GM19468 (cell line): ENCODE data around the gene MYCBP2.
A peak's percentile ranks its signal among the peaks of the same experiment; 100 is the strongest.
"Not testable (repeated sequence)": the region's sequence is repeated elsewhere in the genome, so short reads cannot be mapped to it uniquely, and the experiment has no call there.

Experiments used
- ATAC-seq: cut with Tn5 transposase; IDR thresholded peaks from one replicate; pipeline ENCODE4 v1.9.1; 2021; ENCODE audit warnings: mild to moderate bottlenecking, moderate library complexity, moderate number of reproducible peaks; ENCODE audit not compliant: unreplicated experiment; ENCODE audit errors: extremely low read depth

Gene MYCBP2, protein sequence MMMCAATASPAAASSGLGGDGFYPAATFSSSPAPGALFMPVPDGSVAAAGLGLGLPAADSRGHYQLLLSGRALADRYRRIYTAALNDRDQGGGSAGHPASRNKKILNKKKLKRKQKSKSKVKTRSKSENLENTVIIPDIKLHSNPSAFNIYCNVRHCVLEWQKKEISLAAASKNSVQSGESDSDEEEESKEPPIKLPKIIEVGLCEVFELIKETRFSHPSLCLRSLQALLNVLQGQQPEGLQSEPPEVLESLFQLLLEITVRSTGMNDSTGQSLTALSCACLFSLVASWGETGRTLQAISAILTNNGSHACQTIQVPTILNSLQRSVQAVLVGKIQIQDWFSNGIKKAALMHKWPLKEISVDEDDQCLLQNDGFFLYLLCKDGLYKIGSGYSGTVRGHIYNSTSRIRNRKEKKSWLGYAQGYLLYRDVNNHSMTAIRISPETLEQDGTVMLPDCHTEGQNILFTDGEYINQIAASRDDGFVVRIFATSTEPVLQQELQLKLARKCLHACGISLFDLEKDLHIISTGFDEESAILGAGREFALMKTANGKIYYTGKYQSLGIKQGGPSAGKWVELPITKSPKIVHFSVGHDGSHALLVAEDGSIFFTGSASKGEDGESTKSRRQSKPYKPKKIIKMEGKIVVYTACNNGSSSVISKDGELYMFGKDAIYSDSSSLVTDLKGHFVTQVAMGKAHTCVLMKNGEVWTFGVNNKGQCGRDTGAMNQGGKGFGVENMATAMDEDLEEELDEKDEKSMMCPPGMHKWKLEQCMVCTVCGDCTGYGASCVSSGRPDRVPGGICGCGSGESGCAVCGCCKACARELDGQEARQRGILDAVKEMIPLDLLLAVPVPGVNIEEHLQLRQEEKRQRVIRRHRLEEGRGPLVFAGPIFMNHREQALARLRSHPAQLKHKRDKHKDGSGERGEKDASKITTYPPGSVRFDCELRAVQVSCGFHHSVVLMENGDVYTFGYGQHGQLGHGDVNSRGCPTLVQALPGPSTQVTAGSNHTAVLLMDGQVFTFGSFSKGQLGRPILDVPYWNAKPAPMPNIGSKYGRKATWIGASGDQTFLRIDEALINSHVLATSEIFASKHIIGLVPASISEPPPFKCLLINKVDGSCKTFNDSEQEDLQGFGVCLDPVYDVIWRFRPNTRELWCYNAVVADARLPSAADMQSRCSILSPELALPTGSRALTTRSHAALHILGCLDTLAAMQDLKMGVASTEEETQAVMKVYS (N-terminal part only)

DNA sequence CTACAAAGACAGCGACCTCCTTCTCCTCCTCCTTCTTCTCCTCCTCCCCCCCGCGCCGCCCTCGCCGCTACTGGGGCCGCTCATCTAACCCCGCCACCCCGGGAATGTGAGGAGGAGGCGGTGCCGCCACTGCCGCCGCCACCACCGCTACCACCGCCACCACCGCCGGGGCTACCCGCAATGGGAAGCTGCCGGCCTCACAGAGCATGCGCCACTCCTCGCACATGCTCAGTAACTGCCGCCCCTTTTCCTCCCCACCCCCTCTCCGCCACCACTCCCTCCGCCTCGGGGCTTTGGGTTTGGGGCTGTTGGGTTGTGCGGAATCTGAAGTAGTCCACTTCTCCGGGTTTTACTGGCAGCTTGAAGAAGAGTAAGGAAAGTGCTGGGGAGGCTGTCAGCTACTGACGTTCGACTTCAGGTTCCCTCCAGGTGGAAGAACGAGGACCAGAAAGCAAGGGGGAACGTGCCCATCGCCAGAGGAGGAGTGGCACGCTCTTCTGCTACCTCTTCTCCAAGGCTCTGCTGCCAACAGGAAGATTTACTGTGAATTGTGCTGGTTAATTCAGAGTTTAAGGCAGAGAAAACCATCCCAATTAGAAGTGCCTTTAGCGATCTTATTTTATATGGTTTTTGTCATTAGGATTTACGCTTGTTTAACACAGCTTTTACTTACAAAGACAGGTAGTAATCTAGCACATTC lies at the start of gene MYCBP2:
Gene MYCBP2, minus strand, starts transcription at position 190 of the 700 bp plus-strand sequence. CDS start 319 bp downstream, outside the sequence.
- peak; percentile 50 for ATAC-seq

GRCh38 chr13:77375560-77376108 lies 48.7 kb upstream of the MYCBP2 start:
- no peak for ATAC-seq

DNA sequence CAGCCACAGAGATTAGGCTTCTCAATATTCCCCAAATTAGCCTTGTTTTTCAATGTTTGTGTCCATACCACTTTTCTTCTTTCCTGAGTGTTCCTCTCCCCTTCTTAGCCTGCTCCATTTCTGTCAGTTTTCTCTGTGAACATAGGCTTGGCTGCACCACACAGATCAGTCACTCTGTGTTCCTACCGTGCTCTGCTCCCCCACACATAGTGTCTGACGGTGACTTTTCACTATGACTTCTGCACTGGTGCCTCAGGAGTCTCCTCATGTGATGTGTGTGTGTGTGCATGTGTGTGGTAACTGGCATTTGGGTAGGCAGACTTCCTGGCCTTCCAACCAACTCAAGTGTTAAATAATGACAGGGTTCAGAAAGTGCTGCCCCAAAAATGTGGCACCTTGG lies 47.9 kb upstream of the MYCBP2 start:
- ATAC-seq, result no peak

- ATAC-seq, result no peak
These were observed 47.4 kb upstream of the MYCBP2 start for GRCh38 chr13:77374339-77374738.

- ATAC-seq, result no peak
These were observed 46.6 kb upstream of the MYCBP2 start for GRCh38 chr13:77373502-77373901.

DNA sequence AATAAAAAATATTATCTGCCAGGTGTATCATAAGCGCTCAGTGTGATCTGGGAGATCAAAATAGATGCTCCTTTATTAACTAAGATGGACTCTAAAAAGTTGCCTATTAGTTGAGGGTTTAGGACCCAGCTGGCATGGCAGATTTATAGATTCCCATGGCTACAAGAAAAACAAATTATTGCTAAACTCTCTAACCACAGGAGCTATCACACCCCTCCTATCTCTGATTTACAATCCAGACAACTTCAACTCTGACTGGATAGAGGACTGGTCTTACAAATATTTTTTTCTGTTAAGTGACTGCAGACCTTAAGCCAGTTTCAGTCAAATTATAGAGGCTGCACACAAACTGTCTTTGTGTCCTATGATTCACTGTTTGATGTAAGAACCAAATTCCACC lies 45.4 kb upstream of the MYCBP2 start:
- no peak for ATAC-seq

- ATAC-seq, result no peak
These were observed 44.0 kb upstream of the MYCBP2 start for GRCh38 chr13:77370888-77371287.

DNA sequence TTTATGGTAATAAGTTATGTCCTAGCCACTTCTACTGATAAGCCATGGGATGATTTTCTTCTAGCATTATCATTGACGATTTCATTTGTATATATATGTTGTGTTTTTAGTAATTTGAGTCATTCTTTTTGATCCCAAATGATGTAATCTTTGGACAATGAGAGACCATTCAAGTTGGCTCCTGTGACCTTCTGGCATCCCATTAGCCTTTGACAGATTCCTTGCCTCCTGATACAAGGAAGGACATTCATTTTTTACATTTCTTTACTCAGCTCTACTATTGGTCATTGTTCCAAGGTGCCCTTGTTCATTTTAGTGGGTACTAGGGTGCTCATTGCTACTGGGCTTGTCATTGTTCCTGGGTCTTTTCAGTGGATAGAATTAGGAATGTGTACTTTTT lies 35.3 kb upstream of the MYCBP2 start:
- ATAC-seq, result no peak

DNA sequence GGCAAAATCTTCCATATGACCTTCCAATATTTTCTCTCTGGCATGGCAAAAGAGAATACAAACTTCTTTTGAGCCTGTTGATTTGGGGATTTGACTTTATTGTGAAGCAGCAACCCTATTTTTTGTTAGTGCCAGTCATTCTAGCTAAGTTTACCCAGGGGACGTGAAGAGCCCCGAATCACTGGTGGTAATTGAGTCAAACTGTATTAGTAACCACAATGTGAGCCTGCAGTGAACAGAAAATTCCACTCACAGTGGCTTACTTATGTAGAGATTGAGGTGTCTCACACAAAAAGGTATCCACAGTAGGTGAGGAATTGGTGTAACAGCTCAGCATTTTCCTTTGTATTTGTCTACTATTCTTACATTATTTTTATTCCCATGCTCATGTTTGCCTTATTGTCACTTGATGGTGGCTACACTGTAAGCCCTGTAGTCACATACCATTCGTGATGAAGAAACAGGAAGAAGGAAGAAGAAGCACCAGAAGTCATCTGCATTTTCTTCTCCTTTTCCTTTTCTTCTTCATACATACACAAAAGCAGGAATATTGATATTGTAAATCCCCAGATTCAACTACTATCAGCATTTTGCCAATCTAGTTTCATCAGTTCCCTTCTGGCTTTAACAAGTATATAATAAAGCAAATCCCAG lies 33.3 kb upstream of the MYCBP2 start:
- ATAC-seq, result no peak

- ATAC-seq, result no peak
These were observed 32.3 kb upstream of the MYCBP2 start for GRCh38 chr13:77359171-77359570.

DNA sequence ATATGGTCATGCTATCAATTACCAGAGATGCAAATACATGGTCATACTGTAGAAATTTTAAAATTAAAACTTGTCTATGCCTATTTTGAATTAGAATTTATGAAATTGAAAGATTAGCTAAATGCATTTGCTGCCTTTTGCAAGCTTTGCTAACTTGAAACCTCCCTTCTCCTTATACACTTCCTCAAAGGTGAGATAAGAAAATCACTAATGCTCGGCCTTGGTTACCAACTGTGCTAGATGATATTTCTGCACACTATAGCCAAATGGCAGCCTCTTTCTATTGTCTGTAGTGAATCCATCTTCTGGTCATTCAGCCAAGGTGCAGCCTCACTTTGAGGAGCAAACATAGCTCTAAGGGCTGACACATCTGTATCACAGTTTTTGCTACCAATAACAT lies 31.1 kb upstream of the MYCBP2 start:
- no peak for ATAC-seq

DNA sequence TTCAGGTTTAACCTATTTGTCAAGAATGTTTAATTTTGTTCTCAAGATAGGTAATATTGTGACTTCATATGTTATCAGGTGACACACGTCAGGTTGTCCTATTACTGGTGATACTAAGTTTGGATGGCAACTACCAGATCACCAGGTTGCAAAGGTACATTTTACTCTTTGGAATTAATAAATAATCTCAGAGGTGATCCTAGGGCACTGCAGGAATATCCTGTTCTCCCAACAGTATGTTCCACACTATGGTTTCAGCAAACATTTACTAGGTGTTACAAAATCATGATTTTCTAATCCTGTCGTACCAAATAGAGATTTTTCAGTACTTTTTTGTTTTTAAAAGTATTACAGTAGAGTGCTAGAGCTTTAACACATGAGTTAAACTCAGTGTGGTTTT lies 29.3 kb upstream of the MYCBP2 start:
- ATAC-seq, result no peak

DNA sequence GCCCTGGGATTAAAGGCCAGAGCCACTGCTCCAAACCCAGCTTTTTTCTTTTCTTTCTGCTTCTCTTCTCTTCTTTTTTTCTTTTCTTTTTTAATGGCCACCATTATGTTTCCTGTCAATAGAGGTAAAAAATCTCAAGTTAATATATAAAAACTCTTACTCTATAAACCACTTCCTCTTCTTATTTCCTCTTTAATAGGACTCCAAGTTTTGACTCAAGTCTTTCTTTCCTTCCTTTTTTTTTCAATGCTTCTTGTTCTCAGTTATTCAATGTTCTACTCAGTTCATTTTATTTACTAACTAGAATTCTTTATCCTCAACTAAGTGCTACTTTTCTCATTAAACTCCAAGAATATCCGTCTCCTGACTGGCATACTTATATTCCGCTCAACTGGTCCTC lies 27.1 kb upstream of the MYCBP2 start:
- ATAC-seq, result no peak

- no peak for ATAC-seq
These were observed 24.4 kb upstream of the MYCBP2 start for GRCh38 chr13:77351315-77351714.

GRCh38 chr13:77350811-77351210 lies 23.9 kb upstream of the MYCBP2 start:
- ATAC-seq, result no peak

GRCh38 chr13:77349365-77349764 lies 22.5 kb upstream of the MYCBP2 start:
- ATAC-seq, result no peak

GRCh38 chr13:77347351-77347750 lies 20.5 kb upstream of the MYCBP2 start:
- ATAC-seq, result not testable (repeated sequence)

GRCh38 chr13:77345150-77345780 lies 18.4 kb upstream of the MYCBP2 start:
- peak; percentile 30 for ATAC-seq

- no peak for ATAC-seq
These were observed 16.9 kb upstream of the MYCBP2 start for GRCh38 chr13:77343841-77344240.
